Testis (tissue), 2 donors: Measurements from ENCODE around the gene PANX2.

Experiments
- CTCF ChIP-seq, 3 experiments: fragments of 450-650 bp in 2 of 3; fragments of 200-600 bp in 1 of 3; sonication (generic) in 1 of 3; IDR thresholded peaks; one replicate each; pipeline ENCODE4 v1.5.1; 2016 to 2019; ENCODE audit warnings: antibody characterized with exemption in 3 of 3, mild to moderate bottlenecking in 2 of 3, moderate library complexity in 1 of 3
- POLR2A ChIP-seq: fragments of 450-650 bp; IDR thresholded peaks from one replicate; pipeline ENCODE4 v1.6.1; 2017; ENCODE audit warnings: antibody characterized with exemption, mild to moderate bottlenecking, moderate library complexity

DNA sequence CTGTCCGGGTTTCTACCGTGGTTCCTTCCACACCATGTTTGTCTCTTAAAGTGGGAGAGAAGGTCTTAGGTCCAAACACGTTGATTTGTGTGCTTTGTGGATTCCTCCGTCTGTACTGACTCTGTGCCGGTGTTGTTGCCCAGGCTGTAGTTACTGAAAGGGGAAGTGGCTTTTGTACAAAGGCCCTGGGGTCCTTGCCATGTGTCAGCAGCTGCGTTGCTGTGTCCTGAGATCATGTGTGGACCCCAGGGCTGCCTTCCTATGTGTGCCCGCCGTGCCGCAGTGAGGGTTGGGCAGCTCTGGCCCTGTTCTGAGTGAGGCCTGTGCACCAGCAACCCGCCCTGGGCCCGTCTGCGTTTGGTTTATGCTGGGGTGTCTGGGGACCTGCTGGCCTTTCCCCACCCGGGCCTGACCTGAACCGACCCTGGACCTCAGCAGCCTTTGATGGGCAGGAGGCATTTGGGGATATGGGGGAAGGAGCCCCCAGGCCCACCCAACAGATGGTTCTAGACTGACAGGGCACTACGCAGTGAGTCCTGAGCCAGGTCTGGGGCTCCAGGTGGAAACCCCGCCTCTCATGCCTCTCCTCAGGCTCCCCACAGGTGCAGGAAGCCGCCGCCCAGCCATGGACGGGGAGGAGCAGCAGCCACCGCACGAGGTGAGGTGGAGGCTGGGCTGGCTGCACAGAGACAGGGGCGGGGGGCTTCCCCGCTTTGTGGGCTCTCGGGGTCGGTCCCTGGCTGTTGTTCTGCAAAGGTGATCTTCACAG, 22.1 kb downstream of the PANX2 start:
- no peak for TF ChIP-seq CTCF (IDR thresholded peaks at IDR 0.05)
- no peak for TF ChIP-seq POLR2A
